MM.1S (cell line): Measurements from ENCODE around the gene NR6A1.

Experiments
- DNase-seq: peaks from one replicate; pipeline ENCODE4 v3.0.0-alpha.2; 2015
- H2AFZ ChIP-seq: fragments of 300-600 bp; sonication (generic); 2 replicates; pipeline ENCODE4 v1.6.0; 2016; ENCODE audit warnings: antibody characterized with exemption, low read length
- H3F3A ChIP-seq: fragments of 300-600 bp; sonication (generic); 2 replicates; pipeline ENCODE4 v1.6.1; 2016; ENCODE audit warnings: mild to moderate bottlenecking, antibody characterized with exemption, low read length, moderate library complexity, mixed read lengths; ENCODE audit not compliant: insufficient read depth
- H3K27ac ChIP-seq: fragments of 300-600 bp; sonication (generic); 2 replicates; pipeline ENCODE4 v1.5.1; 2016; ENCODE audit warnings: mild to moderate bottlenecking, low read length
- H3K27me3 ChIP-seq: fragments of 300-600 bp; sonication (generic); replicated peaks from 2 replicates; pipeline ENCODE4 v1.6.0; 2016; ENCODE audit warnings: low read length; ENCODE audit not compliant: insufficient read depth
- H3K36me3 ChIP-seq: fragments of 300-600 bp; sonication (generic); replicated peaks from 2 replicates; pipeline ENCODE4 v1.6.1; 2016; ENCODE audit warnings: mild to moderate bottlenecking, low read length, mixed read lengths; ENCODE audit not compliant: insufficient read depth
- H3K4me1 ChIP-seq: fragments of 300-600 bp; sonication (generic); 2 replicates; pipeline ENCODE4 v1.6.1; 2016; ENCODE audit warnings: low read length, mixed read lengths
- H3K4me2 ChIP-seq: fragments of 300-600 bp; sonication (generic); 2 replicates; pipeline ENCODE4 v1.6.0; 2016; ENCODE audit warnings: low read depth, low read length
- H3K4me3 ChIP-seq: fragments of 300-600 bp; sonication (generic); 2 replicates; pipeline ENCODE4 v1.5.1; 2016; ENCODE audit warnings: low read length, mixed read lengths
- H3K79me2 ChIP-seq: fragments of 300-600 bp; sonication (generic); 2 replicates; pipeline ENCODE4 v1.6.1; 2016; ENCODE audit warnings: mixed run types, low read length, mixed read lengths
- H3K9ac ChIP-seq: fragments of 300-600 bp; sonication (generic); 2 replicates; pipeline ENCODE4 v1.6.1; 2016; ENCODE audit warnings: low read length, mixed read lengths
- H3K9me2 ChIP-seq: fragments of 300-600 bp; sonication (generic); replicated peaks from 2 replicates; pipeline ENCODE4 v1.6.1; 2016; ENCODE audit warnings: mild to moderate bottlenecking, low read length, mixed read lengths; ENCODE audit not compliant: insufficient read depth
- H3K9me3 ChIP-seq: fragments of 300-600 bp; sonication (generic); replicated peaks from 2 replicates; pipeline ENCODE4 v1.6.1; 2016; ENCODE audit warnings: mild to moderate bottlenecking, low read length, mixed read lengths; ENCODE audit not compliant: insufficient read depth
- H4K20me1 ChIP-seq: fragments of 300-600 bp; sonication (generic); 2 replicates; pipeline ENCODE4 v1.6.1; 2016; ENCODE audit warnings: mild to moderate bottlenecking, low read length, moderate library complexity, mixed read lengths; ENCODE audit not compliant: insufficient read depth
- EZH2 ChIP-seq: fragments of 300-600 bp; sonication (generic); optimal IDR thresholded peaks from 2 replicates; pipeline ENCODE3; 2017; ENCODE audit warnings: low read depth, mild to moderate bottlenecking, antibody characterized with exemption, low read length, mixed read lengths
- EZH2phosphoT487 ChIP-seq: fragments of 300-600 bp; sonication (generic); IDR thresholded peaks from 2 replicates; pipeline ENCODE4 v1.6.1; 2018; ENCODE audit warnings: antibody characterized with exemption, low read length
- TF ChIP-seq, protein P1 (sequence below): fragments of 300-600 bp; sonication (generic); IDR thresholded peaks from 2 replicates; pipeline ENCODE4 v1.5.1; 2016; ENCODE audit warnings: antibody characterized with exemption, low read length, mixed read lengths

NR6A1 gene

DNA sequence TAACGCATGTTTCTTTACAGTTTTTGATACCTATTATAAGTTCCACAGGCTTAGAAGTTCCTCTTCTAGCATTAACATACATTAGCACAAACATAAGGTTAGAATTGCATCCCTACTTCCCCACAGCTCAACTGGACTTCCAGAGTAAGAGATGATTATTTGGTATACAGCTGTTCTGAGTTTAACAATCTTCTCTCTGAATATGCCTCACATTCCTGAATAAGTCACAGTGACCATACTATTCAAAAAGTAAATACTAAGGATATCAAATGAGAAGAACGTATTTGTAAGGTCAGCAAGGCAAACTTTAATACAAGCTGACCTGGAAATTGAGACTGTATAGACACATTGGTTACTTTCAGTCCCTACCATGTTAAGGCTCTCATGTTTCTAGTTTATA, 21.3 kb downstream of the NR6A1 start:
- Histone ChIP-seq H3K4me1 (no peaks in the 10 kb centered on the region), H3K9me3 (no peaks in the 10 kb centered on the region), H3K36me3 (no peaks in the 10 kb centered on the region), H2AFZ (no peak overlapping the region), H3K27ac (no peak overlapping the region), H4K20me1 (no peaks in the 10 kb centered on the region), H3K4me2 (no peak overlapping the region), H3K9ac (no peak overlapping the region), H3K9me2 (no peaks in the 10 kb centered on the region), H3K27me3 (no peaks in the 10 kb centered on the region), H3K4me3 (no peak overlapping the region), H3F3A (no peaks in the 10 kb centered on the region), H3K79me2 (no peaks in the 10 kb centered on the region)
- no peak for DNase-seq
- TF ChIP-seq EZH2, result no peak
- TF ChIP-seq, protein P1, sequence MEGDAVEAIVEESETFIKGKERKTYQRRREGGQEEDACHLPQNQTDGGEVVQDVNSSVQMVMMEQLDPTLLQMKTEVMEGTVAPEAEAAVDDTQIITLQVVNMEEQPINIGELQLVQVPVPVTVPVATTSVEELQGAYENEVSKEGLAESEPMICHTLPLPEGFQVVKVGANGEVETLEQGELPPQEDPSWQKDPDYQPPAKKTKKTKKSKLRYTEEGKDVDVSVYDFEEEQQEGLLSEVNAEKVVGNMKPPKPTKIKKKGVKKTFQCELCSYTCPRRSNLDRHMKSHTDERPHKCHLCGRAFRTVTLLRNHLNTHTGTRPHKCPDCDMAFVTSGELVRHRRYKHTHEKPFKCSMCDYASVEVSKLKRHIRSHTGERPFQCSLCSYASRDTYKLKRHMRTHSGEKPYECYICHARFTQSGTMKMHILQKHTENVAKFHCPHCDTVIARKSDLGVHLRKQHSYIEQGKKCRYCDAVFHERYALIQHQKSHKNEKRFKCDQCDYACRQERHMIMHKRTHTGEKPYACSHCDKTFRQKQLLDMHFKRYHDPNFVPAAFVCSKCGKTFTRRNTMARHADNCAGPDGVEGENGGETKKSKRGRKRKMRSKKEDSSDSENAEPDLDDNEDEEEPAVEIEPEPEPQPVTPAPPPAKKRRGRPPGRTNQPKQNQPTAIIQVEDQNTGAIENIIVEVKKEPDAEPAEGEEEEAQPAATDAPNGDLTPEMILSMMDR, result no peak
- no peak for TF ChIP-seq EZH2phosphoT487

DNA sequence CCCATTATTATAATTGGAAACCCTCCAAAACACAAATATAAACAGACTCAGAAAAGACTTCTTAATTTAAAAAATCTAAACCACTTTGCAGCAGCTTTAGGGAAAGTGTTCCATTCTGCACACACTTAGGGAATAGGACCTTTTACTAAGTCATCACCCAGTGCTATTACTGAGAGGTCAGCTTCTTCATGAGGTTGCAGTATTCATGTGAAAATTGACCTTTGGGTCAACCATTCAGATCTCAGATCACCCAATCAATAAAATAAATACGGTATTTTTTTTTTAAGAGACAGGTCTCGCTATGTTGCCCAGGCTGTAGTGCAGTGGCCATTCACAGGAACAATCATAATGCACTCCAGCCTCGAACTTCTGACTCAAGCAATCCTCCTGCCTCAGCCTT, 21.8 kb downstream of the NR6A1 start:
- Histone ChIP-seq H2AFZ (no peak overlapping the region), H3K4me3 (no peak overlapping the region), H4K20me1 (no peaks in the 10 kb centered on the region), H3K27ac (no peak overlapping the region), H3F3A (no peaks in the 10 kb centered on the region), H3K9me3 (no peaks in the 10 kb centered on the region), H3K79me2 (no peaks in the 10 kb centered on the region), H3K27me3 (no peaks in the 10 kb centered on the region), H3K9me2 (no peaks in the 10 kb centered on the region), H3K36me3 (no peaks in the 10 kb centered on the region), H3K4me1 (no peaks in the 10 kb centered on the region), H3K9ac (no peak overlapping the region), H3K4me2 (no peak overlapping the region)
- DNase-seq, result no peak
- TF ChIP-seq EZH2, result no peak
- no peak for TF ChIP-seq EZH2phosphoT487
- TF ChIP-seq, protein P1, result no peak

DNA sequence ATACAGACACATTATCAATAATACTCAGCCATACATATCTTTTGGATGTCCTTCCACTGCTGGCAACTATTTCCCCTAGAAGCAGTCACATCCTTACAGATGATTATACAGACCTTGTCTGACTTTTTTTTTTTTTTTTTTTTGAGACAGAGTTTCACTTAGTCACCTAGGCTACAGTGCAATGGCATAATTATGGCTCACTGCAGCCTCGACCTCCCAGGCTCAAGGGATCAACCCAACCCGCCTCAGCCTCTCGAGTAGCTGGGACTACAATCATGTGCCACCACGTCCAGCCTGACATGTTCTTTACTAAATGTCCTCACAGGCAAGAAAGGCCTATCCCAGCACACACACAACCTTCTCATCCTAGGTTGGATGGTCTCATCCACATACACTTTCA, 24.0 kb downstream of the NR6A1 start:
- Histone ChIP-seq H3K9me2 (no peaks in the 10 kb centered on the region), H3K9ac (no peak overlapping the region), H3K79me2 (no peaks in the 10 kb centered on the region), H3K27me3 (no peaks in the 10 kb centered on the region), H3K4me1 (no peaks in the 10 kb centered on the region), H2AFZ (no peak overlapping the region), H3K4me2 (no peak overlapping the region), H3K9me3 (no peaks in the 10 kb centered on the region), H4K20me1 (no peaks in the 10 kb centered on the region), H3K4me3 (no peak overlapping the region), H3K27ac (no peak overlapping the region), H3K36me3 (no peaks in the 10 kb centered on the region), H3F3A (no peaks in the 10 kb centered on the region)
- no peak for DNase-seq
- TF ChIP-seq EZH2phosphoT487 (no peak), EZH2 (no peak)
- TF ChIP-seq, protein P1, result no peak
